ENCODE results near the gene CLDN14.

DNA sequence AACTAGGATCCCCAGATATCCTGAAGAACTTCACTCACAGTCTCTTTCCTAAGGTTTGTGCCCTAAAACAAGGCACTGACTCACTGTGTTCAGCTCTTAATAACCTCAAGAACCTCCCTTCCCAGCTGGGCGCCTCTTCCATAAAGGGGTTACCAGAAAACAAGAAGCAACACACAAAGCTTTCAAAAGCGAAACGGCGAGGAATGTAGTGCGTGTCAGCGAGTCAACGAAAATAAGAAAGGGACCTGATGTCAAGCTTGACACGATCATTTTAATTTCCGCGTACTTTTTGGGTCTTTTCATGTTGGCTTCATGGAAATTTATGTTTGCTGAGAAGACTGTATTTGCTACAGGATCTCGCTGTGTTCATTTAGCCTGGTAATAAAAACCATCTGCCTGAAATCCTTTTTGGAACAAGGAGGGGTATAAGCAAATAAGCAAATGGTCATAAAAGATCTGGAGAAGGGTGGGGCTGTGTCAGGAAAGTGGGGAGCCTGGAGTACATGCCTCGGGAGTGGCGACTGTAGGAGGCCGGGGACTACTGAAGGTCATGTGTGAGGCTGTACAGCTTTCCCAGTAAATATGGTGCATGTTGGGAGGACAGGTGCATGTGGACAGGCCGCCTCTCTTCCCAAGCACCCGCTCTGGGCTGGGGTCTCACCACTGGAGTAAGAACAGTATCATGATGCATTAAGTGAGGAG, 11.4 kb upstream of the CLDN14 start:
- TF ChIP-seq, protein P1, sequence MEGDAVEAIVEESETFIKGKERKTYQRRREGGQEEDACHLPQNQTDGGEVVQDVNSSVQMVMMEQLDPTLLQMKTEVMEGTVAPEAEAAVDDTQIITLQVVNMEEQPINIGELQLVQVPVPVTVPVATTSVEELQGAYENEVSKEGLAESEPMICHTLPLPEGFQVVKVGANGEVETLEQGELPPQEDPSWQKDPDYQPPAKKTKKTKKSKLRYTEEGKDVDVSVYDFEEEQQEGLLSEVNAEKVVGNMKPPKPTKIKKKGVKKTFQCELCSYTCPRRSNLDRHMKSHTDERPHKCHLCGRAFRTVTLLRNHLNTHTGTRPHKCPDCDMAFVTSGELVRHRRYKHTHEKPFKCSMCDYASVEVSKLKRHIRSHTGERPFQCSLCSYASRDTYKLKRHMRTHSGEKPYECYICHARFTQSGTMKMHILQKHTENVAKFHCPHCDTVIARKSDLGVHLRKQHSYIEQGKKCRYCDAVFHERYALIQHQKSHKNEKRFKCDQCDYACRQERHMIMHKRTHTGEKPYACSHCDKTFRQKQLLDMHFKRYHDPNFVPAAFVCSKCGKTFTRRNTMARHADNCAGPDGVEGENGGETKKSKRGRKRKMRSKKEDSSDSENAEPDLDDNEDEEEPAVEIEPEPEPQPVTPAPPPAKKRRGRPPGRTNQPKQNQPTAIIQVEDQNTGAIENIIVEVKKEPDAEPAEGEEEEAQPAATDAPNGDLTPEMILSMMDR (IDR thresholded peaks at IDR 0.05; ENCODE audit: low read length): no peak
- no peak for TF ChIP-seq EZH2 (IDR thresholded peaks at IDR 0.05; ENCODE audit: borderline replicate concordance, low read length)

Data from OCI-LY1 (cell line).